ENCODE measurements around the gene CABLES2.

GRCh38 chr20:62398120-62398821 is 8.8 kb downstream of the CABLES2 start:
- TF ChIP-seq CTCF (IDR thresholded peaks at IDR 0.05) = no peak
- no peak for TF ChIP-seq POLR2A (IDR thresholded peaks at IDR 0.05)
- no peak for TF ChIP-seq EP300 (IDR thresholded peaks at IDR 0.05)
